B cell (primary cell): ENCODE results near the gene VPS39. TPM values are rescaled to one million over a fixed set of nuclear protein-coding genes. Genes with fewer than 3 reads are reported as not detected.

Experiments used
- ATAC-seq: fragments of 200-7000 bp; cut with Tn5 transposase; one replicate; pipeline ENCODE4 v1.10.0; 2021; ENCODE audit warnings: low read depth, mild to moderate bottlenecking, moderate number of reproducible peaks, moderate library complexity
- CTCF ChIA-PET: fragments of 350-600 bp; sonication (Branson Sonifier 250); formaldehyde crosslinking; loops from one replicate; lab custom pipeline; 2021; ENCODE audit warnings: antibody characterized with exemption, inconsistent platforms; lab: Charles Lee
- POLR2A ChIA-PET: fragments of 350-600 bp; sonication (Branson Sonifier 250); formaldehyde crosslinking; loops from one replicate; lab custom pipeline; 2021; ENCODE audit warnings: antibody characterized with exemption; lab: Charles Lee
- DNase-seq: peaks from one replicate; pipeline ENCODE4 v3.0.0; 2013
- H2AFZ ChIP-seq: 2 replicates; pipeline ENCODE4 v1.6.1; 2012; ENCODE audit warnings: mild to moderate bottlenecking, low read depth, low read length; ENCODE audit not compliant: insufficient read depth, poor library complexity, severe bottlenecking
- H3K27ac ChIP-seq, 2 donors: 1 replicate in 1 of 2; 2 replicates in 1 of 2; pipeline ENCODE4 v1.5.1; 2012 to 2013; ENCODE audit warnings: low read length in 2 of 2, mild to moderate bottlenecking in 2 of 2, moderate library complexity in 1 of 2
- H3K27me3 ChIP-seq, 4 experiments: fragments of 200-600 bp in 1 of 4; sonication (generic) in 1 of 4; replicated peaks in 1 of 4; 1 replicate in 2 of 4; 2 replicates in 2 of 4; pipeline versions ENCODE4 v1.6.1 to v1.7.0; 2013 to 2016; ENCODE audit warnings: low read length in 3 of 4, mild to moderate bottlenecking in 2 of 4, mixed read lengths in 1 of 4, moderate library complexity in 1 of 4; ENCODE audit not compliant: insufficient read depth in 4 of 4, control insufficient read depth in 3 of 4; ENCODE audit errors: control extremely low read depth in 1 of 4
- H3K36me3 ChIP-seq, 2 experiments: replicated peaks in 1 of 2; 1 replicate in 1 of 2; 2 replicates in 1 of 2; pipeline versions ENCODE4 v1.6.1 to v1.7.1; 2013; ENCODE audit warnings: low read length in 1 of 2; ENCODE audit not compliant: insufficient read depth in 2 of 2, control insufficient read depth in 1 of 2; ENCODE audit errors: control extremely low read depth in 1 of 2, extremely low read depth in 1 of 2
- H3K4me1 ChIP-seq, 2 donors: fragments of 200-600 bp in 1 of 2; sonication (generic) in 1 of 2; 1 replicate in 1 of 2; 2 replicates in 1 of 2; pipeline versions ENCODE4 v1.5.1 to v1.6.1; 2013 to 2017; ENCODE audit warnings: low read length in 2 of 2; ENCODE audit not compliant: control insufficient read depth in 2 of 2, insufficient read depth in 2 of 2
- H3K4me2 ChIP-seq: replicated peaks from 2 replicates; pipeline ENCODE3; 2012; ENCODE audit warnings: mild to moderate bottlenecking, low read depth, low read length; ENCODE audit not compliant: poor library complexity, severe bottlenecking
- H3K4me3 ChIP-seq, 5 experiments: fragments of 200-600 bp in 1 of 5; sonication (generic) in 1 of 5; 1 replicate in 3 of 5; 2 replicates in 2 of 5; pipeline versions ENCODE4 v1.5.1 to v1.7.0; 2011 to 2016; ENCODE audit warnings: low read length in 4 of 5, mild to moderate bottlenecking in 4 of 5, low read depth in 2 of 5, control low read depth in 1 of 5, moderate library complexity in 1 of 5; ENCODE audit not compliant: insufficient read depth in 1 of 5; ENCODE audit errors: control extremely low read depth in 1 of 5, extremely low read depth in 1 of 5
- H3K79me2 ChIP-seq: fragments of 200-600 bp; sonication (generic); one replicate; pipeline ENCODE4 v1.6.0; 2016; ENCODE audit warnings: low read length; ENCODE audit not compliant: control insufficient read depth, insufficient read depth
- H3K9ac ChIP-seq: fragments of 200-600 bp; sonication (generic); 2 replicates; pipeline ENCODE4 v1.6.1; 2017; ENCODE audit warnings: mild to moderate bottlenecking, low read length, moderate library complexity
- H3K9me3 ChIP-seq, 3 donors: one replicate each; pipeline versions ENCODE4 v1.6.1 to v1.7.1; 2013; ENCODE audit warnings: low read length in 2 of 3; ENCODE audit not compliant: control insufficient read depth in 2 of 3, insufficient read depth in 1 of 3; ENCODE audit errors: control extremely low read depth in 1 of 3
- H4K20me1 ChIP-seq: 2 replicates; pipeline ENCODE4 v1.6.0; 2012; ENCODE audit warnings: mild to moderate bottlenecking, low read length; ENCODE audit not compliant: insufficient read depth, control insufficient read depth, poor library complexity, severe bottlenecking
- H3K27ac Mint-ChIP-seq: one replicate; pipeline ENCODE4 v1.8.0; 2021; ENCODE audit warnings: mixed read lengths
- H3K27me3 Mint-ChIP-seq: one replicate; pipeline ENCODE4 v1.8.0; 2021; ENCODE audit warnings: mixed read lengths
- H3K4me1 Mint-ChIP-seq: one replicate; pipeline ENCODE4 v1.8.0; 2021; ENCODE audit warnings: mixed read lengths
- H3K4me3 Mint-ChIP-seq: one replicate; pipeline ENCODE4 v1.8.0; 2021; ENCODE audit warnings: mixed read lengths
- H3K9me3 Mint-ChIP-seq: one replicate; pipeline ENCODE4 v1.8.0; 2022; ENCODE audit warnings: mixed read lengths; ENCODE audit not compliant: insufficient read depth
- CTCF ChIP-seq: fragments of 200-600 bp; IDR thresholded peaks from one replicate; pipeline ENCODE4 v1.8.0; 2022; ENCODE audit warnings: antibody characterized with exemption, mild to moderate bottlenecking
- EZH2 ChIP-seq: IDR thresholded peaks from 2 replicates; pipeline ENCODE4 v1.6.1; 2012; ENCODE audit warnings: borderline replicate concordance, low read depth, mild to moderate bottlenecking, moderate library complexity, low read length; ENCODE audit not compliant: insufficient read depth, poor library complexity, severe bottlenecking
- WGBS: methylation state at CpG from one replicate; pipeline ENCODE4 v1.1.5; 2013; ENCODE audit warnings: missing lambda C conversion rate; ENCODE audit not compliant: insufficient coverage; 5-methylcytosine and 5-hydroxymethylcytosine counted together
- intact Hi-C: fragments of 100-400 bp; cut with micrococcal nuclease; formaldehyde crosslinking; loops from one replicate; pipeline ENCODE4 v1.10.0; 2022
- polyA plus RNA-seq: library from polyadenylated mRNA; depleted of rRNA; stranded (reverse); fragments of >200 nt; gene quantifications from 2 replicates; pipeline ENCODE4 v1.2.3, GENCODE V29; 2012
- total RNA-seq, 2 donors: library from RNA; stranded (reverse); fragments of 120-200 nt in 1 of 2; gene quantifications; 1 replicate in 1 of 2; 2 replicates in 1 of 2; pipeline versions ENCODE4 v1.2.3 to v1.2.4, GENCODE V29; 2013 to 2022

The VPS39 gene
- total and polyA plus RNA-seq, 2 donors (not counting 1 experiment from before 2014, with no cell fraction given), result 82.8 to 145 TPM

- 92% methylated on average over 3 of the region's 4 CpGs for WGBS
- Mint-ChIP-seq H3K9me3 (no peaks in the 10 kb centered on the region), H3K4me1 (no peaks in the 10 kb centered on the region), H3K27ac (no peak overlapping the region), H3K27me3 (no peaks in the 10 kb centered on the region), H3K4me3 (no peak overlapping the region)
- Histone ChIP-seq H3K4me3 (no peak overlapping the region), H3K36me3 (no peaks in the 10 kb centered on the region), H2AFZ (no peak overlapping the region), H3K79me2 (no peaks in the 10 kb centered on the region), H4K20me1 (no peaks in the 10 kb centered on the region), H3K27me3 (no peaks in the 10 kb centered on the region), H3K9me3 (no peaks in the 10 kb centered on the region), H3K27ac (no peak overlapping the region), H3K9ac (no peak overlapping the region), H3K4me1 (no peaks in the 10 kb centered on the region), H3K4me2 (no peak overlapping the region)
- ChIA-PET CTCF (interaction anchor here (1.1 to 1.2 kb wide), 2 partner anchors 16 to 164 kb away, joined by 3 to 5 read pairs; no protein-coding TSS in a partner anchor), POLR2A (no interaction called here)
- ATAC-seq (no peak), DNase-seq (no peak)
- no peak for TF ChIP-seq CTCF
- no peak for TF ChIP-seq EZH2
- intact Hi-C loops, result no loop called here
Measured at GRCh38 chr15:42153874-42154211, 54.3 kb downstream of the VPS39 start.

- Histone ChIP-seq H3K79me2 (no peaks in the 10 kb centered on the region), H3K4me1 (no peaks in the 10 kb centered on the region), H3K36me3 (no peaks in the 10 kb centered on the region), H4K20me1 (no peaks in the 10 kb centered on the region), H3K4me2 (no peak overlapping the region), H3K27ac (no peak overlapping the region), H3K9ac (no peak overlapping the region), H3K27me3 (no peaks in the 10 kb centered on the region), H3K9me3 (no peaks in the 10 kb centered on the region), H3K4me3 (no peak overlapping the region), H2AFZ (no peak overlapping the region)
- ChIA-PET POLR2A (no interaction called here), CTCF (interaction anchor here (1.1 to 1.2 kb wide), 2 partner anchors 15 to 163 kb away, joined by 3 to 5 read pairs; no protein-coding TSS in a partner anchor)
- Mint-ChIP-seq H3K4me1 (no peaks in the 10 kb centered on the region), H3K27ac (no peak overlapping the region), H3K27me3 (no peaks in the 10 kb centered on the region), H3K9me3 (no peaks in the 10 kb centered on the region), H3K4me3 (no peak overlapping the region)
- DNase-seq (no peak), ATAC-seq (no peak)
- WGBS, result 87% methylated on average over 8 of the region's 11 CpGs
- no peak for TF ChIP-seq CTCF
- TF ChIP-seq EZH2, result no peak
- intact Hi-C loops, result no loop called here
Measured at GRCh38 chr15:42152921-42153698, 55.0 kb downstream of the VPS39 start.
